Activated T-helper 2 cell treated with anti-CD3 and anti-CD28 coated beads, Interferon-gamma antibody, Interleukin-2, Interleukin-4, amounts not matched to agents 10 μg/mL and 5 μg/mL and 100 μg/mL, durations not matched to agents 14 hours and 24 hours and 36 hours (primary cell): ENCODE data around the gene MBD2. TPM values are rescaled to one million over a fixed set of nuclear protein-coding genes. Genes with fewer than 3 reads are reported as not detected.

Experiments
- DNase-seq: peaks from one replicate; pipeline ENCODE4 v3.0.0; 2021; ENCODE audit warnings: low spot score
- H3K27ac Mint-ChIP-seq: one replicate; pipeline ENCODE4 v1.8.0; 2021; ENCODE audit warnings: mixed read lengths
- H3K27me3 Mint-ChIP-seq: one replicate; pipeline ENCODE4 v1.8.0; 2021; ENCODE audit warnings: low read depth, mixed read lengths
- H3K36me3 Mint-ChIP-seq: one replicate; pipeline ENCODE4 v1.8.0; 2021; ENCODE audit warnings: low read depth, mixed read lengths
- H3K4me1 Mint-ChIP-seq: one replicate; pipeline ENCODE4 v1.8.0; 2021; ENCODE audit warnings: low read depth, mixed read lengths
- H3K4me3 Mint-ChIP-seq: one replicate; pipeline ENCODE4 v1.8.0; 2021; ENCODE audit warnings: low read depth, mild to moderate bottlenecking, moderate library complexity, mixed read lengths
- H3K9me3 Mint-ChIP-seq: one replicate; pipeline ENCODE4 v1.8.0; 2021; ENCODE audit warnings: mixed read lengths
- intact Hi-C: fragments of 100-400 bp; cut with micrococcal nuclease; formaldehyde crosslinking; loops from one replicate; pipeline ENCODE4 v1.15.1; 2023
- total RNA-seq: library from RNA; stranded (reverse); gene quantifications from 2 replicates; pipeline ENCODE4 v1.2.3, GENCODE V29; 2022

MBD2 gene
- total RNA-seq, 1 donor from 2014 or later, result 196 TPM

- intact Hi-C loops, result loop anchor here (2.0 kb wide), 1 partner anchor 13 kb away; no protein-coding TSS in a partner anchor
- Mint-ChIP-seq H3K9me3 (no peaks in the 10 kb centered on the region), H3K27ac (no peak overlapping the region), H3K4me1 (peaks cover 17% of the 10 kb centered on the region), H3K4me3 (no peak overlapping the region), H3K27me3 (peaks cover 3% of the 10 kb centered on the region), H3K36me3 (no peaks in the 10 kb centered on the region)
- no peak for DNase-seq
Measured at GRCh38 chr18:54251606-54252390, 27.3 kb upstream of the MBD2 start.

DNA sequence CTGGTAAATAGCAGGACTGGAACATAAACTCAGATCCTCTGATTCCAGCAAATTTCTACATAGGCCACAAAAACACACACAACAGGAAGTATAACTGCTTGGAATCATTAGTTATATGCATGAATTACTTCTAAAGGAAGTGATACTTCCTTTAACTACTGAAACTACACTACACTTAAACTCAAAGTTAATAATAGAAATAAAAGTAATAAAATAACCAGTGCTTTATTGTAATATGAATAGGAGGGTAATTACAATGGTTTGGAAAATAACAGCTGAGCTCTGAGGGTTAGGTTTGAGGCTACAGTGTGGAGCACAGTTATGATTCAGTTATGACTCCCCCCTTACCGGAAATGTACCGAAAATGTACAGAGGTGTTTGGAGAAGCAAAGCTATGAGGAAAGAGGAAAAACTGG is 26.4 kb upstream of the MBD2 start:
- H3K9me3 Mint-ChIP-seq, result no peaks in the 10 kb centered on the region
- peaks cover 3% of the 10 kb centered on the region for H3K27me3 Mint-ChIP-seq
- peaks cover 17% of the 10 kb centered on the region for H3K4me1 Mint-ChIP-seq
- no peak overlapping the region for H3K4me3 Mint-ChIP-seq
- no peaks in the 10 kb centered on the region for H3K36me3 Mint-ChIP-seq
- no peak for DNase-seq
- intact Hi-C loops, result no loop called here
- no peak overlapping the region for H3K27ac Mint-ChIP-seq

DNA sequence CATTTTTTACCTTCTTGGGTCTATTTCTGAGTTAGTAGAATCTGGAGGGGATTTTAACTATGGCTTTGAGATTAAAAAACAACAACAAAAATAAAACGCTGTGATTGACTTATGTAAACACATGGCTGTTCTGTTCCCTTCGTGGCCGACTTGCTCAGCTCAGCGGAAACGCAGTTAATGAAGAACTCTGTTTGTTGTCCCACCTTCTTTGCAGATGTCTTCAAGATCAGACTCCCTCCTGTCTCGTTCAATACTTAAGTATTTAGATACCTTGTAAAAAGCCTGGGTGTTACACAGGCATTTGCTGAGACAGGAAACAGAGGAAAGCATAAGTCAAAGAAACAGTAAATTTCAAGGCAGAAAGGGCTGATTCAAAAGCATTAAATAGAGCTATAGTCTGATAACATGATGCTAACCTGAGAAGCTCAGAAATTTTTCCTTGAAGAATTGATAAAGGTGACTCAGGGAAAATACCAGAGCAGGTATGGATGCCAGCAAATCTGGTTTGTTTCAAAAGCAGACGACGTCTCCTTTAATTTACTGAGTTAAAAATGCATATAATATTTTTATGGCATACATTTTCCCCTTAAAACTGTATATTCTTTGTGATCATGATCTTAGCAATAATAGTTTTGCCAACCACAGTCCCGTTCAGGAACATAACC is 23.2 kb upstream of the MBD2 start:
- intact Hi-C loops, result no loop called here
- DNase-seq, result no peak
- Mint-ChIP-seq H3K4me1 (peaks cover 17% of the 10 kb centered on the region), H3K27me3 (no peaks in the 10 kb centered on the region), H3K4me3 (no peak overlapping the region), H3K27ac (no peak overlapping the region), H3K9me3 (no peaks in the 10 kb centered on the region), H3K36me3 (no peaks in the 10 kb centered on the region)

DNA sequence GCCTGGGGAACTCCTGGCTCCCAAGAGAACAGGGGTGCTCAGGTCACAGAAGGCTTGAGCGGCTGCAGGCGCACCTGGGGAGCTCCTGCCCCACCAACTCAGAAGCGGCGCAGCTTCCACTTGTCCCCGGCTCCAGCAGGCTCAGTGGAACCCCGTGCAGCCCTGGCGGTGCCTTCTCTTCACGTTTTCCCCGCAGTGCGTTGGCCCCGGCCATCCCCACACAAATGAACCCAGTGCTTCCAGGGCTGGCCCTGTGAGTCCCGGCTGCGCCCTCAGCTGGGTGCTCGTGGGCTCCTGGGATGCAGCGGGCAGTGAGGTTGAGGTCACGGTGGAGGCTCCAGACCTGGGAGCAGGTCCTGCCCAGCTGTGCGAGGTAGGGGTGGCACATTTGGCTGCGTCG is 17.9 kb upstream of the MBD2 start:
- H3K4me1 Mint-ChIP-seq, result peaks cover 5% of the 10 kb centered on the region
- no peaks in the 10 kb centered on the region for H3K9me3 Mint-ChIP-seq
- H3K4me3 Mint-ChIP-seq, result no peak overlapping the region
- DNase-seq, result no peak
- no peaks in the 10 kb centered on the region for H3K36me3 Mint-ChIP-seq
- no peak overlapping the region for H3K27ac Mint-ChIP-seq
- intact Hi-C loops, result no loop called here
- peaks cover 6% of the 10 kb centered on the region for H3K27me3 Mint-ChIP-seq

DNA sequence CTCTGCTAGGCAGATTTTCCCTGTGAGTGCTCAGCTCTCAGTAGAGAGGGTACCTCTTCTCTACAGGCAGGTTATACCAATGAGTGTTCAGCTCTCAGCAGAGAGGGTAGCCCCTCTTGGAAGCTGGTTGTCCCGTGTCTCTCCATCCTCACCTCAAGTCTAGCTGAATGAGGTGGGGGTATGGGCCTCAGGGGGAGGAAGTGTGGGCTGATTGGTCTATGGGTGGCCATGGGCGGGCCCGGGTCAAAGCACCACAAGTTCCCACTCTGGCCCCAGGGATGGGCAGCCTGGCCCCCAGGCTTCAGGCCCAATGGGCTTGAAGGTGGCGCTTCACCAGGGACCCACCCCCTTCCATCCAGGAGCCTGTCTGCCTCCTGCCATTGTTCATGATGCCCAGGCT is 17.0 kb upstream of the MBD2 start:
- Mint-ChIP-seq H3K27ac (no peak overlapping the region), H3K27me3 (peaks cover 6% of the 10 kb centered on the region), H3K9me3 (no peaks in the 10 kb centered on the region), H3K4me1 (no peaks in the 10 kb centered on the region), H3K4me3 (no peak overlapping the region), H3K36me3 (no peaks in the 10 kb centered on the region)
- intact Hi-C loops, result no loop called here
- no peak for DNase-seq

GRCh38 chr18:54240629-54241107 is 16.2 kb upstream of the MBD2 start:
- Mint-ChIP-seq H3K4me3 (no peak overlapping the region), H3K4me1 (no peaks in the 10 kb centered on the region), H3K27me3 (peaks cover 9% of the 10 kb centered on the region), H3K36me3 (no peaks in the 10 kb centered on the region), H3K9me3 (no peaks in the 10 kb centered on the region), H3K27ac (no peak overlapping the region)
- no peak for DNase-seq
- intact Hi-C loops, result no loop called here

GRCh38 chr18:54239601-54240000 is 15.1 kb upstream of the MBD2 start:
- H3K4me3 Mint-ChIP-seq, result no peak overlapping the region
- H3K4me1 Mint-ChIP-seq, result no peaks in the 10 kb centered on the region
- H3K27me3 Mint-ChIP-seq, result peaks cover 12% of the 10 kb centered on the region
- intact Hi-C loops, result loop anchor here (2.0 kb wide), 1 partner anchor 13 kb away; no protein-coding TSS in a partner anchor
- no peaks in the 10 kb centered on the region for H3K36me3 Mint-ChIP-seq
- DNase-seq, result no peak
- H3K27ac Mint-ChIP-seq, result no peak overlapping the region
- H3K9me3 Mint-ChIP-seq, result no peaks in the 10 kb centered on the region

GRCh38 chr18:54239091-54239490 is 14.6 kb upstream of the MBD2 start:
- intact Hi-C loops, result loop anchor here (2.0 kb wide), 1 partner anchor 14 kb away; no protein-coding TSS in a partner anchor
- Mint-ChIP-seq H3K9me3 (no peaks in the 10 kb centered on the region), H3K4me1 (no peaks in the 10 kb centered on the region), H3K4me3 (no peak overlapping the region), H3K36me3 (no peaks in the 10 kb centered on the region), H3K27me3 (peaks cover 16% of the 10 kb centered on the region), H3K27ac (no peak overlapping the region)
- DNase-seq, result no peak

- no peak for DNase-seq
- H3K36me3 Mint-ChIP-seq, result no peaks in the 10 kb centered on the region
- H3K27ac Mint-ChIP-seq, result no peak overlapping the region
- H3K4me1 Mint-ChIP-seq, result no peaks in the 10 kb centered on the region
- H3K9me3 Mint-ChIP-seq, result no peaks in the 10 kb centered on the region
- intact Hi-C loops, result loop anchor here (2.0 kb wide), 1 partner anchor 14 kb away; no protein-coding TSS in a partner anchor
- peaks cover 16% of the 10 kb centered on the region for H3K27me3 Mint-ChIP-seq
- no peak overlapping the region for H3K4me3 Mint-ChIP-seq
Measured at GRCh38 chr18:54238173-54238936, 13.9 kb upstream of the MBD2 start.

DNA sequence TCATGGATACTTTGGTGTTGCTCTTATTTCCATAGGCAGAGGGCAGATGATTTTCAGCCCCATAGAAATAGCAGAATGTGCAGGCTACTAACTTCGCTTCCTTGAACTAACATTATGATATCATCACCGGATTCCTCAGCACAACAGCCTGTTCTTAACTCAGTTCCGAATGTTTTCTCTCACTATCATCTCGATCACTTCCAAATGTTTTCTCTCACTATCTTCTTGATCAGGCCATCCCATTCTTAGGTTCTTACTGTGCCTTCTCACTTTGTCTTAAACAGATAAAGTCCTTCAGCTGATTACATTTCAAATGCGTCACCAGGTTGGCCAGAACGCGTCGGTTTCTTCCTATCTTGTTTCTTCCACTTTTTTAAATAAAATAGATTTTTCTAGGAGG is 11.4 kb upstream of the MBD2 start:
- H3K36me3 Mint-ChIP-seq, result no peaks in the 10 kb centered on the region
- no peak for DNase-seq
- H3K27me3 Mint-ChIP-seq, result peaks cover 16% of the 10 kb centered on the region
- peaks cover 2% of the 10 kb centered on the region for H3K4me1 Mint-ChIP-seq
- H3K27ac Mint-ChIP-seq, result no peak overlapping the region
- intact Hi-C loops, result no loop called here
- H3K4me3 Mint-ChIP-seq, result no peak overlapping the region
- no peaks in the 10 kb centered on the region for H3K9me3 Mint-ChIP-seq

- Mint-ChIP-seq H3K27me3 (peaks cover 16% of the 10 kb centered on the region), H3K4me3 (no peak overlapping the region), H3K9me3 (no peaks in the 10 kb centered on the region), H3K36me3 (no peaks in the 10 kb centered on the region), H3K27ac (no peak overlapping the region), H3K4me1 (peaks cover 11% of the 10 kb centered on the region)
- intact Hi-C loops, result no loop called here
- no peak for DNase-seq
Measured at GRCh38 chr18:54233747-54234146, 9.3 kb upstream of the MBD2 start.

DNA sequence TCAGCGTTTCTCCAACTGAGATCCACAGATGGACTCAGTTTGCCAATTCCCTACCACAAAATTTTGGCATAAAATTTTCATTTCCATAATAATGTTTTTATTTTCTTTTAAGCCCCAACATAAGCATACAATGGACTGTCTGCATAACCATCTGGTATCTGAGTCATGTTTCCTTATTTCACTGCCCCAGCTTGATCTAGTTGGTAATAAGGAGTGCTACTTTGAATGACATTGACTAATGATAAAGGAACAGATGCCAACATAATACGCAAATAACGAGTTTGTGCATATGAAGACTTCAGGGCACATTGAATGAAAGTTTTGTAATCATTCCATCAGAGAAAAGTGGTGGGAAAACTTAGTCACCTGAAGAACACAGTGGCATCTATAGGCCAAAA is 8.8 kb upstream of the MBD2 start:
- H3K36me3 Mint-ChIP-seq, result no peaks in the 10 kb centered on the region
- DNase-seq, result no peak
- H3K9me3 Mint-ChIP-seq, result no peaks in the 10 kb centered on the region
- peaks cover 16% of the 10 kb centered on the region for H3K27me3 Mint-ChIP-seq
- H3K27ac Mint-ChIP-seq, result no peak overlapping the region
- H3K4me1 Mint-ChIP-seq, result peaks cover 13% of the 10 kb centered on the region
- H3K4me3 Mint-ChIP-seq, result no peak overlapping the region
- intact Hi-C loops, result no loop called here
